SHP77 (cell line): ENCODE results near the gene AP3B1.
"Not testable (repeated sequence)": the region's sequence is repeated elsewhere in the genome, so short reads cannot be mapped to it uniquely, and the experiment has no call there.

Experiments
- DNase-seq, 2 experiments: peaks; one replicate each; lab custom pipeline; 2025; lab: John Stamatoyannopoulos, UW

Gene AP3B1

GRCh38 chr5:78067581-78067980, 226.9 kb downstream of the AP3B1 start:
- not testable (repeated sequence) for DNase-seq

GRCh38 chr5:78066722-78067121, 227.8 kb downstream of the AP3B1 start:
- DNase-seq: not testable (repeated sequence)

GRCh38 chr5:78065663-78066062, 228.8 kb downstream of the AP3B1 start:
- no peak for DNase-seq

- no peak for DNase-seq
These were observed 229.5 kb downstream of the AP3B1 start for GRCh38 chr5:78064941-78065472.

GRCh38 chr5:78063495-78063894, 231.0 kb downstream of the AP3B1 start:
- no peak for DNase-seq

- no peak for DNase-seq
These were observed 231.9 kb downstream of the AP3B1 start for GRCh38 chr5:78062645-78063044.

- no peak for DNase-seq
These were observed 234.1 kb downstream of the AP3B1 start for GRCh38 chr5:78060421-78060820.

GRCh38 chr5:78058625-78059024, 235.9 kb downstream of the AP3B1 start:
- DNase-seq: no peak

- no peak for DNase-seq
These were observed 237.5 kb downstream of the AP3B1 start for GRCh38 chr5:78056901-78057514.

GRCh38 chr5:78056053-78056452, 238.4 kb downstream of the AP3B1 start:
- DNase-seq: no peak

- DNase-seq: no peak
These were observed 243.6 kb downstream of the AP3B1 start for GRCh38 chr5:78050888-78051287.

- not testable (repeated sequence) for DNase-seq
These were observed 247.7 kb downstream of the AP3B1 start for GRCh38 chr5:78046823-78047222.

GRCh38 chr5:78046006-78046405, 248.5 kb downstream of the AP3B1 start:
- DNase-seq: no peak

- peak; percentile 78 to 86 for DNase-seq
These were observed 252.7 kb downstream of the AP3B1 start for GRCh38 chr5:78041805-78042204.

- no peak for DNase-seq
These were observed 269.0 kb downstream of the AP3B1 start for GRCh38 chr5:78025540-78025939.

GRCh38 chr5:78019744-78020143, 274.8 kb downstream of the AP3B1 start:
- DNase-seq: no peak

GRCh38 chr5:78016863-78017529, 277.5 kb downstream of the AP3B1 start:
- no peak for DNase-seq

- no peak for DNase-seq
These were observed 284.5 kb downstream of the AP3B1 start for GRCh38 chr5:78009937-78010527.

GRCh38 chr5:78008356-78008967, 286.0 kb downstream of the AP3B1 start:
- DNase-seq: peak; percentile 65 to 68

- DNase-seq: no peak
These were observed 287.3 kb downstream of the AP3B1 start for GRCh38 chr5:78007233-78007632.

- no peak for DNase-seq
These were observed 288.0 kb downstream of the AP3B1 start for GRCh38 chr5:78006449-78006848.

- peak; percentile 53 to 77 for DNase-seq
These were observed 289.3 kb downstream of the AP3B1 start for GRCh38 chr5:78005021-78005785.
